ENCODE data around the gene PGAM4.
"Not testable (repeated sequence)": the region's sequence is repeated elsewhere in the genome, so short reads cannot be mapped to it uniquely, and the experiment has no call there.

The PGAM4 gene

DNA sequence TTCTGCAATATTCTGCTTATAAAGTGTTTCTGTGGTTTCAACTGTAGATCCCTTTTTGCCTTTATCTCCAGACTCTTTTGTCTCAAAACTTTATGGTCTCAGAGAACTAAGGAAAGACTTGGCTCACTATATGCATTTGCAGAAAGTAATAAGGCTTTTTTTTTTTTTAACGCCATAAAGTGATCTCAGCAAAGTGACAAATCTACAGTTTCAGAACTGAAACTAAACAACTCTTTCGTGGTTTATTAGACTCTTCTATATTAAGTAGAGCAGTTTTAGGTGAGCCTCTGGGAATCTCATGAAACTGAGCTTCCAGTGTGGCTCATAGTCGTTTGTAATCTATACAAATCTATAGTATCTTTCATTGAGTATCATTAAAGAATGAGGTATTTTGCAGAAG, 43.7 kb downstream of the PGAM4 start:
- DNase-seq (ENCODE audit: low spot score), result no peak

DNA sequence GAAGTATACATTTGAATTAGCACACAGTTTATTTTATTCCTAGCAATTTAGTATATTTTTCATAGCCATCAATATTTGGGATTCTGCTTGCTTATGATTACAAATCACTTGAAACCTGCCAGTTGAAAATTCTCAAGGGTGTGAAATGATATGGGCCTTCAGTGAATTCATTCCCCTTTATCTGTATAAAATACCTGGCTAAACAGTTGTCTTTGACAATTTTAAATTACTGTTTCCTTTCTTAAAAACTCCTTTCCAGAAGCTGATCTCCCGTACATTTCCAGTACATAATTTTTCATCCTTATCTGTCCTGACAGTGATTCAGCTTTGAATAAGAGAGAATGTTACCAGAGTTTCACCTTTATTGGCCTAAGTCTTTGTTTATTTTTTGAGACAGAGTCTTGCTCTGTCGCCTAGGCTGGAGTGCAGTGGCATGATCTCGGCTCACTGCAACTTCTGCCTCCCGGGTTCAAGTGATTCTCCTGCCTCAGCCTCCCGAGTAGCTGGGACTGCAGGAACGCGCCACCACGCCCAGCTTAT, 45.0 kb downstream of the PGAM4 start:
- DNase-seq (ENCODE audit: low spot score), result no peak

DNA sequence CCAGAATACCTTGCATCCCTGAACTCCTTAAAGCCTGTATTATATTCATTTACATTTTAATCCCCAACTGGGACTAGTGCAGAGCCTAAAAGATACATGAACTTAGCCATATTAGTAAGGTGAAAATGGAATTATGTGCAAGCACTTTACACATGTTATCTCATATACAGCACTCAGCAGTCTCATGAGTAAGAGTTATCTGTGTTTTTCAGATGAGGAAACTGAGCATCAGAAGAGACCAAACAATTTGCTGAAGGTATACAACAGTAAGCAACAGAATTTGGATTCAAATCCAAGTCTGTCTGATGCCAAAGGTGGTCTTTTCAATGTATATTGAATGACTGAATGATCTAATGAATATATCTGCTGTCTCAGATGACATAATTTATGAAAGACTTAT, 46.7 kb downstream of the PGAM4 start:
- DNase-seq (ENCODE audit: low spot score), result no peak

DNA sequence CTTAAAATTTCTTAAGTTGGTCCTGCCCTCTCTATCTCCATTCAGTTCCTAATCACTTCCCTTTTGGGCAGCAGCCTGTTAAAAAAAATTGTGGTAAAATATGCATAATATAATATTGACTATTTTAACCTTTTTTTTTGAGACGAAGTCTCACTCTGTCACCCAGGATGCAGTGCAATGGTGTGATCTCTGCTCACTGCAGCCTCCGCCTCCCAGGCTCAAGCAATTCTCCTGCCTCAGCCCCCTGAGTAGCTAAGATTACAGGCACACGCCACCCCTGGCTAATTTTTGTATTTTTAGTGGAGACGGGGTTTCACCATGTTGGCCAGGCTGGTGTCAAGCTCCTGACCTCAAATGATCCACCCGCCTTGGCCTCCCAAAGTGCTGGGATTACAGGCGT, 50.1 kb downstream of the PGAM4 start:
- DNase-seq (ENCODE audit: low spot score), result not testable (repeated sequence)

DNA sequence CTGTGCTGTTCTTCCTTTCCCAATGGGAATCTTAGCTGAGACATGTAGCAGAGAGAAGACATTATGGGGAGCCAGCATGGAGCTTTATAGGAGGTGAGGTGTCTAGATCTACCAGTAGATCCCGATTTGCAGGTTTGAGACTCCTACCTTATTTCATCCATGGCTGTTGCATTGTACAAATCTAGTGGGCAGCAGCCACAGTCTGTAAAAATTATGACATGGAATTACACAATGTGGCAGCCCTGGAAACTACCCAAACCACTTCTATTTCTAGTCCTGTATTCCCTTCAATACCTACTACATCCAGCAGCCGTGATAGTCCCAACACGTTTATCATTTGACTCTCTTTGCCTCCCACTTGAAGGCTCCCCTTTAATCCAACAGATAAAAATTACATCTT, 50.9 kb downstream of the PGAM4 start:
- DNase-seq (ENCODE audit: low spot score), result no peak
